ENCODE data around the gene CLEC2L.

Gene CLEC2L

DNA sequence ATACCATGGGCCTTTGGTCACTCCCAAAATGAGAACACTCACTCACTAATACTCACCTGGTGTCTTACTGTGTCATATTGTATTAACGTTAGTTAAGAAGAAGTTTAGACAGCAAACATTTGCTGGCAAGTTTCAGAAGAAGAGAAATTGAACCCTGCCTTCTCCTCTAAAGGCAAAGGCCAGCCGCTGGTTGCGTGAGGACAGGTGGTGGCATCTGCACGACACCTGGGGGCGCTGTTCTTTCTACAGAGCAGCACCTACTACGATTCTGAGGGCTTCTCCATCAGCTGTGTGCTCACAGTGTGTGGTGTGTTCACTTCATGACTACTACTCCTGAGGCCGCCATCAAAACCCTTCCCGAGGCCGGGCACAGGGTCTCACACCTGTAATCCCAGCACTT, 17.9 kb upstream of the CLEC2L start:
- TF ChIP-seq TARDBP (IDR thresholded peaks at IDR 0.05) = no peak
- no peak for TF ChIP-seq L3MBTL2 (conservative IDR thresholded peaks at IDR 0.05)
- no peak for TF ChIP-seq ELF4 (IDR thresholded peaks at IDR 0.05)
- TF ChIP-seq FOXK2 (IDR thresholded peaks at IDR 0.05) = no peak
- no peak for TF ChIP-seq LEF1 (IDR thresholded peaks at IDR 0.05; ENCODE audit: borderline replicate concordance)
- no peak for TF ChIP-seq SUZ12 (IDR thresholded peaks at IDR 0.05)
- TF ChIP-seq, protein P1, sequence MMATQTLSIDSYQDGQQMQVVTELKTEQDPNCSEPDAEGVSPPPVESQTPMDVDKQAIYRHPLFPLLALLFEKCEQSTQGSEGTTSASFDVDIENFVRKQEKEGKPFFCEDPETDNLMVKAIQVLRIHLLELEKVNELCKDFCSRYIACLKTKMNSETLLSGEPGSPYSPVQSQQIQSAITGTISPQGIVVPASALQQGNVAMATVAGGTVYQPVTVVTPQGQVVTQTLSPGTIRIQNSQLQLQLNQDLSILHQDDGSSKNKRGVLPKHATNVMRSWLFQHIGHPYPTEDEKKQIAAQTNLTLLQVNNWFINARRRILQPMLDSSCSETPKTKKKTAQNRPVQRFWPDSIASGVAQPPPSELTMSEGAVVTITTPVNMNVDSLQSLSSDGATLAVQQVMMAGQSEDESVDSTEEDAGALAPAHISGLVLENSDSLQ (IDR thresholded peaks at IDR 0.05) = no peak
- TF ChIP-seq NFRKB (IDR thresholded peaks at IDR 0.05) = no peak
- no peak for TF ChIP-seq ARNT (IDR thresholded peaks at IDR 0.05)
- no peak for TF ChIP-seq FOXA1 (IDR thresholded peaks at IDR 0.05)
- no peak for TF ChIP-seq CTBP1 (IDR thresholded peaks at IDR 0.05; ENCODE audit: borderline replicate concordance)
- TF ChIP-seq ZNF384 (IDR thresholded peaks at IDR 0.05) = no peak
- TF ChIP-seq FOXM1 (IDR thresholded peaks at IDR 0.05; ENCODE audit: borderline replicate concordance) = no peak
- TF ChIP-seq BHLHE40 (IDR thresholded peaks at IDR 0.05; ENCODE audit: borderline replicate concordance) = no peak
- TF ChIP-seq SP1 (IDR thresholded peaks at IDR 0.05) = no peak
- TF ChIP-seq HDGF (IDR thresholded peaks at IDR 0.05; ENCODE audit: borderline replicate concordance) = no peak
- ChIA-PET CTCF (interaction anchor here (0.5 to 1.3 kb wide), 3 partner anchors 11 to 157 kb away, joined by 3 to 5 read pairs (median 4); no protein-coding TSS in a partner anchor), POLR2A (no interaction called here)
- peak; percentile 58 for DNase-seq (ENCODE audit: extremely low spot score)

DNA sequence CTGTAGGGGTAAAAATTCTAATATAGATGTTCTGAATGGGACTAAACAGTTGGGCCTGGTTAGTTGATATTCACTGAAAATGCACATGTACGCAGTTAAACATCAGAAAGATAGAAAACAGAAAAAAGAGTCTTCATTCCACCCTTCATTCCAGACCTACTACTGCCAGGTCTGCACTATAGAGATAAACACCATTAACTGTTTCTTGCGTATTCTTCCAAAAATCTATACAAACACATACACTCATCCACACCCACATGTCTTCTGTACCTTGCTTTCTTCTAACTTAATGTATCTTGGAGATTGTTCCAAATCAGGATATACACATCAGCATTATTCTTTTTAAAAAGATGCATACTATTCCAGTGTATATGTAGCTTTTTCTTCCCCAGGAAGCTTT, 13.9 kb upstream of the CLEC2L start:
- POLR2A ChIA-PET = no interaction called here
- TF ChIP-seq HDGF (IDR thresholded peaks at IDR 0.05; ENCODE audit: borderline replicate concordance) (no peak), CTBP1 (IDR thresholded peaks at IDR 0.05; ENCODE audit: borderline replicate concordance) (no peak), ELF4 (IDR thresholded peaks at IDR 0.05) (no peak), ARNT (IDR thresholded peaks at IDR 0.05) (no peak), ZNF384 (IDR thresholded peaks at IDR 0.05) (no peak), SUZ12 (IDR thresholded peaks at IDR 0.05) (no peak), TARDBP (IDR thresholded peaks at IDR 0.05) (no peak), L3MBTL2 (conservative IDR thresholded peaks at IDR 0.05) (no peak), SP1 (IDR thresholded peaks at IDR 0.05) (no peak), FOXK2 (IDR thresholded peaks at IDR 0.05) (no peak), BHLHE40 (IDR thresholded peaks at IDR 0.05; ENCODE audit: borderline replicate concordance) (no peak), FOXA1 (IDR thresholded peaks at IDR 0.05) (no peak), FOXM1 (IDR thresholded peaks at IDR 0.05; ENCODE audit: borderline replicate concordance) (no peak), LEF1 (IDR thresholded peaks at IDR 0.05; ENCODE audit: borderline replicate concordance) (no peak), NFRKB (IDR thresholded peaks at IDR 0.05) (no peak)
- TF ChIP-seq, protein P1 (IDR thresholded peaks at IDR 0.05) = no peak
- CTCF ChIA-PET = interaction anchor here (2.0 to 2.9 kb wide), 2 partner anchors 10 to 75 kb away, joined by 6 to 22 read pairs; no protein-coding TSS in a partner anchor
- no peak for DNase-seq (ENCODE audit: extremely low spot score)

- ChIA-PET POLR2A (no interaction called here), CTCF (interaction anchor here (0.8 kb wide), 1 partner anchor 43 kb away, joined by 3 read pairs; no protein-coding TSS in a partner anchor)
- TF ChIP-seq ARNT (IDR thresholded peaks at IDR 0.05) (no peak), FOXM1 (IDR thresholded peaks at IDR 0.05; ENCODE audit: borderline replicate concordance) (no peak), HDGF (IDR thresholded peaks at IDR 0.05; ENCODE audit: borderline replicate concordance) (no peak)
- DNase-seq (ENCODE audit: extremely low spot score) = no peak
Observed at GRCh38 chr7:139511315-139511714, 12.2 kb upstream of the CLEC2L start.

DNA sequence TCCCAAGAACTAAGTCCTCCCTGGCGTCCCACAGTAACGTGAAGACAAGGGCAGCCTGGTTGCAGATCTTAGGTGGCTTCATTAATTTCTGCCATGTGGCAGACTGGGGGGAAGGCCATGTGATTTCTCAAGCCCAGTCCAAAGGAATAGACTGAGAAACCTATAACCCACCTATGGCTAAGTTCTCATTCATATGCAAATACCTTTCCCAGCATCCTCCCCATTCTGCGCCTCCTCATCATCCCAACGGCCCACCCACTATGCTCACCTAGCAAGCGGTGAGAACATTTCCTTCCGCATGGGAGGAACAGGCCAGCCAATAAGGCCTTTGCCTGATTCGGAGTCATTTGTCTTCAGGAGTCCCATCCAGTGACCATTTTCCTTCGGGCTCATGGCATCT, 8.2 kb upstream of the CLEC2L start:
- POLR2A ChIA-PET = no interaction called here
- TF ChIP-seq FOXK2 (IDR thresholded peaks at IDR 0.05) = no peak
- TF ChIP-seq, protein P1 (IDR thresholded peaks at IDR 0.05) = no peak
- TF ChIP-seq HDGF (IDR thresholded peaks at IDR 0.05; ENCODE audit: borderline replicate concordance) = no peak
- TF ChIP-seq TARDBP (IDR thresholded peaks at IDR 0.05) = no peak
- TF ChIP-seq ZNF384 (IDR thresholded peaks at IDR 0.05) = no peak
- TF ChIP-seq SUZ12 (IDR thresholded peaks at IDR 0.05) = no peak
- TF ChIP-seq CTBP1 (IDR thresholded peaks at IDR 0.05; ENCODE audit: borderline replicate concordance) = no peak
- TF ChIP-seq LEF1 (IDR thresholded peaks at IDR 0.05; ENCODE audit: borderline replicate concordance) = no peak
- no peak for TF ChIP-seq NFRKB (IDR thresholded peaks at IDR 0.05)
- TF ChIP-seq SP1 (IDR thresholded peaks at IDR 0.05) = no peak
- no peak for TF ChIP-seq FOXM1 (IDR thresholded peaks at IDR 0.05; ENCODE audit: borderline replicate concordance)
- no peak for TF ChIP-seq ELF4 (IDR thresholded peaks at IDR 0.05)
- no peak for TF ChIP-seq L3MBTL2 (conservative IDR thresholded peaks at IDR 0.05)
- TF ChIP-seq BHLHE40 (IDR thresholded peaks at IDR 0.05; ENCODE audit: borderline replicate concordance) = no peak
- no peak for TF ChIP-seq ARNT (IDR thresholded peaks at IDR 0.05)
- no peak for TF ChIP-seq FOXA1 (IDR thresholded peaks at IDR 0.05)
- CTCF ChIA-PET = interaction anchor here (0.7 kb wide), 1 partner anchor 470 kb away, joined by 3 read pairs; no protein-coding TSS in a partner anchor
- no peak for DNase-seq (ENCODE audit: extremely low spot score)

GRCh38 chr7:139521439-139521838, 2.0 kb upstream of the CLEC2L start:
- CTCF ChIA-PET = no interaction called here

GRCh38 chr7:139522830-139523198, 671 bp upstream of the CLEC2L start:
- no peak for DNase-seq (ENCODE audit: extremely low spot score)
- TF ChIP-seq SUZ12 (IDR thresholded peaks at IDR 0.05) (no peak), ARNT (IDR thresholded peaks at IDR 0.05) (no peak), FOXK2 (IDR thresholded peaks at IDR 0.05) (no peak), TARDBP (IDR thresholded peaks at IDR 0.05) (no peak)
- ChIA-PET CTCF (no interaction called here), POLR2A (no interaction called here)

More at GRCh38 chr7:139521439-139521838, 2.0 kb upstream of the CLEC2L start:
- no peak for DNase-seq (ENCODE audit: extremely low spot score)
- TF ChIP-seq L3MBTL2 (conservative IDR thresholded peaks at IDR 0.05) (no peak), NFRKB (IDR thresholded peaks at IDR 0.05) (no peak), CTBP1 (IDR thresholded peaks at IDR 0.05; ENCODE audit: borderline replicate concordance) (no peak), FOXA1 (IDR thresholded peaks at IDR 0.05) (no peak), ZNF384 (IDR thresholded peaks at IDR 0.05) (no peak), FOXK2 (IDR thresholded peaks at IDR 0.05) (no peak), TARDBP (IDR thresholded peaks at IDR 0.05) (no peak)
- POLR2A ChIA-PET = no interaction called here
